NCI-H774 (cell line): ENCODE data around the gene STX7.
"Not testable (repeated sequence)": the region's sequence is repeated elsewhere in the genome, so short reads cannot be mapped to it uniquely, and the experiment has no call there.

Experiments
- DNase-seq: peaks from one replicate; lab custom pipeline; 2025; lab: John Stamatoyannopoulos, UW

Gene STX7

GRCh38 chr6:132512638-132513632 is at the start of gene STX7:
Gene STX7, minus strand, starts transcription at chr6:132513116. Its CDS starts 9,586 bp downstream, at chr6:132503530.
- DNase-seq, result peak; percentile 87

- not testable (repeated sequence) for DNase-seq
These were observed 47.2 kb upstream of the STX7 start for GRCh38 chr6:132560087-132560486.

- no peak for DNase-seq
These were observed 39.5 kb upstream of the STX7 start, which contains the start of gene TAAR8 for GRCh38 chr6:132552372-132552771. Gene TAAR8, plus strand, starts transcription at chr6:132552672. Its CDS starts 21 bp downstream, at chr6:132552693.

- no peak for DNase-seq
These were observed 38.3 kb upstream of the STX7 start for GRCh38 chr6:132551214-132551613.

GRCh38 chr6:132548746-132549463 is 36.0 kb upstream of the STX7 start:
- DNase-seq, result no peak

- no peak for DNase-seq
These were observed 31.9 kb upstream of the STX7 start for GRCh38 chr6:132544826-132545225.

- DNase-seq, result no peak
These were observed 25.1 kb upstream of the STX7 start, which contains the start of gene TAAR9 for GRCh38 chr6:132537977-132538376. Gene TAAR9, plus strand, starts transcription at chr6:132538277. Its CDS starts 13 bp downstream, at chr6:132538290.

- DNase-seq, result no peak
These were observed 24.2 kb upstream of the STX7 start for GRCh38 chr6:132537145-132537544.

GRCh38 chr6:132534546-132534945 is 21.6 kb upstream of the STX7 start:
- not testable (repeated sequence) for DNase-seq

- DNase-seq, result peak; percentile 77
These were observed 17.5 kb upstream of the STX7 start for GRCh38 chr6:132530293-132530974.

- DNase-seq, result no peak
These were observed 14.9 kb upstream of the STX7 start for GRCh38 chr6:132527791-132528190.

GRCh38 chr6:132526461-132526860 is 13.5 kb upstream of the STX7 start:
- DNase-seq, result no peak

GRCh38 chr6:132525866-132526265 is 12.9 kb upstream of the STX7 start:
- no peak for DNase-seq

GRCh38 chr6:132524646-132525045 is 11.7 kb upstream of the STX7 start:
- no peak for DNase-seq

GRCh38 chr6:132520953-132521352 is 8.0 kb upstream of the STX7 start:
- no peak for DNase-seq

- DNase-seq, result no peak
These were observed 2.5 kb upstream of the STX7 start for GRCh38 chr6:132515386-132515785.

- no peak for DNase-seq
These were observed 1.1 kb upstream of the STX7 start for GRCh38 chr6:132513831-132514545.

GRCh38 chr6:132512342-132512637 is 626 bp downstream of the STX7 start:
- DNase-seq, result no peak

GRCh38 chr6:132511831-132512220 is 1.1 kb downstream of the STX7 start:
- DNase-seq, result no peak

- DNase-seq, result no peak
These were observed 1.6 kb downstream of the STX7 start for GRCh38 chr6:132511210-132511830.
